Sigmoid colon (tissue), 4 donors: ENCODE measurements around the gene ZMYND19.

Experiments used
- POLR2A ChIP-seq, 2 donors: fragments of 450-650 bp; IDR thresholded peaks; one replicate each; pipeline ENCODE4 v1.6.1; 2016; ENCODE audit warnings: antibody characterized with exemption in 2 of 2, mild to moderate bottlenecking in 2 of 2, moderate library complexity in 2 of 2
- POLR2AphosphoS5 ChIP-seq, 4 donors: sonication (generic); formaldehyde crosslinking; IDR thresholded peaks; one replicate each; pipeline ENCODE4 v1.6.1; 2017; ENCODE audit warnings: antibody characterized with exemption in 4 of 4
- TF ChIP-seq, protein P1 (sequence below), 4 experiments: fragments of 450-650 bp in 3 of 4; fragments of 200-600 bp in 1 of 4; IDR thresholded peaks; one replicate each; pipeline ENCODE4 v1.5.1; 2016 to 2019; ENCODE audit warnings: antibody characterized with exemption in 4 of 4, mild to moderate bottlenecking in 3 of 4, moderate library complexity in 2 of 4

DNA sequence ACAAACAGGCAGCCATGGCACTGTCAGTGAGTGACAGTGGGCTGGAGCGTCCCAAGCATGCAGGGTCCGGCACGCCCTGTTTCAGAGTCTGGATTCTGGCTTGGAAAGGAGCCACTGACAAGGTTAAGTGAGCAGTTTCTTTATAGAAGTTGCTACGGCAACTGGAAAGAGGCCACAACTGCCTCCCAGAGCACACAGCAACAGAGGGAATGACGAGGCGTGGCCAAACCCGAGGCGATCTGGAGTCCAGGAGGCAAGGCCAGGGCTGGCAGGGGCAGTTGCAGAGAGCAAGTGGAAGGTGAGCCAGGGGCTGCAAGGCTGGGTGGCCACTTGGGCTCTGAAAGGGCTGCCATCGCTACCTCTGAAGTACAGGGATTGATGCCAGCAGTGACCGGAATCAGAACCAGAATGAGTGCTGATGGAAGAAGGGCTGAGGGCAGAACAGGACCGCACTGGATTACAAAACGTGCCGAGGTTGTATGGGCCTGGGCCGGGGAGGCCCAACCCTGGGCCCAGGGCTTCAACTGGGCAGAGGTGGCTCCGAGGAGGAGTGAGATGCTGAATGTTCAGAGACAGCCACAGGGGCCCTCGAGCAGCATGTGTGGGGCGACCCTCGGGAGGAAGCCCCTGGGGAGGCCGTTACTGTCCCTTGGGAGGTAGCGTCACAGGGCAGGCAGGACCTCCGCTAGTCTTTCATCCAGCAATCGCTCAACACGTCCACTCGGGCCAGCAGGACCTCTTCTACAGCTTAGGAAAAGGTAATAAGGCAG, 34.1 kb downstream of the ZMYND19 start:
- TF ChIP-seq, protein P1, sequence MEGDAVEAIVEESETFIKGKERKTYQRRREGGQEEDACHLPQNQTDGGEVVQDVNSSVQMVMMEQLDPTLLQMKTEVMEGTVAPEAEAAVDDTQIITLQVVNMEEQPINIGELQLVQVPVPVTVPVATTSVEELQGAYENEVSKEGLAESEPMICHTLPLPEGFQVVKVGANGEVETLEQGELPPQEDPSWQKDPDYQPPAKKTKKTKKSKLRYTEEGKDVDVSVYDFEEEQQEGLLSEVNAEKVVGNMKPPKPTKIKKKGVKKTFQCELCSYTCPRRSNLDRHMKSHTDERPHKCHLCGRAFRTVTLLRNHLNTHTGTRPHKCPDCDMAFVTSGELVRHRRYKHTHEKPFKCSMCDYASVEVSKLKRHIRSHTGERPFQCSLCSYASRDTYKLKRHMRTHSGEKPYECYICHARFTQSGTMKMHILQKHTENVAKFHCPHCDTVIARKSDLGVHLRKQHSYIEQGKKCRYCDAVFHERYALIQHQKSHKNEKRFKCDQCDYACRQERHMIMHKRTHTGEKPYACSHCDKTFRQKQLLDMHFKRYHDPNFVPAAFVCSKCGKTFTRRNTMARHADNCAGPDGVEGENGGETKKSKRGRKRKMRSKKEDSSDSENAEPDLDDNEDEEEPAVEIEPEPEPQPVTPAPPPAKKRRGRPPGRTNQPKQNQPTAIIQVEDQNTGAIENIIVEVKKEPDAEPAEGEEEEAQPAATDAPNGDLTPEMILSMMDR (IDR thresholded peaks at IDR 0.05): no peak
- TF ChIP-seq POLR2AphosphoS5 (IDR thresholded peaks at IDR 0.05) (no peak), POLR2A (IDR thresholded peaks at IDR 0.05) (no peak)
